ENCODE data around the gene EFHD2.
"Not testable (repeated sequence)": the region's sequence is repeated elsewhere in the genome, so short reads cannot be mapped to it uniquely, and the experiment has no call there.

The EFHD2 gene, protein sequence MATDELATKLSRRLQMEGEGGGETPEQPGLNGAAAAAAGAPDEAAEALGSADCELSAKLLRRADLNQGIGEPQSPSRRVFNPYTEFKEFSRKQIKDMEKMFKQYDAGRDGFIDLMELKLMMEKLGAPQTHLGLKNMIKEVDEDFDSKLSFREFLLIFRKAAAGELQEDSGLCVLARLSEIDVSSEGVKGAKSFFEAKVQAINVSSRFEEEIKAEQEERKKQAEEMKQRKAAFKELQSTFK

DNA sequence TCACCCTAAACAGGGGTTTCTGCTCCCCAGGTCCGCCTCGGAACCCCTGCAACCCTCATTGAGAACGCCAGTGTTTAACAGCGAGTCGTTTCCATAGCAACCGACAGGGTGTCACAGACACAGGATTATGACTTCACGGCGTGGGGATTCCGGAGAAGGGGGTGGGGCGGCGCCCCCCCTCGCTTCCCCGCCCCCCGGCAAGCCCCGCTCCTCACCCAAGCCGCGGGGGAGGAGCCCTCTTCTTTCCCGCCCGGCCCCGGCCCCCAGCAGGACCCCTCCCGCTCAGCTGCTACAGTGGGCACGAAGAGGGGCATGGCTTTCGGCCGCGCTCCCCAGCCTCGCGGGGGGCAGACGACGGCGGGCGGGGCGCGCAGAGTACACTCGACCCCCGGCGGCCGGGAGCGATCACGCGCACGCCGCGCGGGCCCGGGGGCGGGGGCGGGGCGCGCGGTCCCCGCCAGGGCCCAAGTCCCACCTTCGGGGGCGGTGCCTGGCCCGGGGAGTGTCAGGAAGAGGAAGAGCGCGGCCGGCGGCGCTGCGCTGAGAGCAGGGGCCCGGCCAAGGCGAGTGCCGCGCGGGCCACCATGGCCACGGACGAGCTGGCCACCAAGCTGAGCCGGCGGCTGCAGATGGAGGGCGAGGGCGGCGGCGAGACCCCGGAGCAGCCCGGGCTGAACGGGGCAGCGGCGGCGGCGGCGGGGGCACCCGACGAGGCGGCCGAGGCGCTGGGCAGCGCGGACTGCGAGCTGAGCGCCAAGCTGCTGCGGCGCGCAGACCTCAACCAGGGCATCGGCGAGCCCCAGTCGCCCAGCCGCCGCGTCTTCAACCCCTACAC is at the start of gene EFHD2:
Gene EFHD2 (plus strand): TSS at position 501 of the 835 bp plus-strand sequence. CDS start 84 bp downstream, at position 585.
- peak; percentile 49 for DNase-seq (ENCODE audit: low read depth, low spot score)

DNA sequence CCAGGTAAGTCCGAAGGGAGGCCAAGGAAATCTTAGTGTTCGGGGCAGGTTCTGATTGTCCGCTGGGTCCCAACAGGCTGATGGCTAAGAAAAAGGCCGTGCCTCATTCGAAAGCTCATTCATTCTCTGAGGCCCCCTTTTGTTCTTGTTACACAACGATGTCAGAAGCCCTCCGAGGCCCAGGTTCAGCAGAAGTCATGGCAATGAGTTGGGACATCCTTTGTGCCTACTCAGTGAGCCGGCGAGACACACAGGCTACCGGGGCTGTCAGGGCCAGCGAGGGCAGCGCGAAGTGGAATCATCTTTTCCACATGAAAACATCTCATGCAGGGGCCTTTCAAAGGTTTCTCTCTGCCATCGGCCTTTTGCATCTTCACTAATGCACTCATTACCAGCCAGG is 49.0 kb upstream of the EFHD2 start:
- no peak for DNase-seq (ENCODE audit: low read depth, low spot score)

DNA sequence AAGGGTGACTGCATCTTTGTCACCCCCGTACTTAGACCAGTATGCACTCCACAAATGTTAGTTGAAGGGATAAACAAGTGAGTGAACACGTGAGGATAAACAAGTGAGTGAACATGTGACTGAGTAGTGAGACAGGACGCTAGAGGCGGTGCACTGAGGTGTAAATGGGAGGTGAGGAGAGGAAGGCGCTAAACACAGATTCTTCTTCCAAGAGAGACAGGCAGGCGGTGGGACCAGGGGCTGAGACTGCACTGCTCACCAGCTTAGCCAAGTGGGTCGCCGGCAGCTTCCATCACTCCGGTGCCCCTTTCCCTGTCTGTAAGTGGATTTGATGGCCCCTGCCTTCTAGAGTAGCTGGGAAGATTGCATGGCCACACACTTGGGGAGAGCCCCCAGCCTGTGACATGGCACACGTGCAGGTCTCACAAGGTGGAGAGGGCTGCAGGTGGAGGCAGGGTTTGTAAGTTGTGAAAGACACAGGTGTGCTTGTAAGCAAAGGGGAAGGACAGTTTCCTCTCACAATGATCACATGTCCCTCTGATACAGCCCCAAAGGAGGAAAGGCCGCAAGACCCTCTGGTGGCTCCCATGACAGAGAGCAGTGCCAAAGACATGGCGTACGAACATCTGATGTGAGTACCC is 47.5 kb upstream of the EFHD2 start:
- no peak for DNase-seq (ENCODE audit: low read depth, low spot score)

DNA sequence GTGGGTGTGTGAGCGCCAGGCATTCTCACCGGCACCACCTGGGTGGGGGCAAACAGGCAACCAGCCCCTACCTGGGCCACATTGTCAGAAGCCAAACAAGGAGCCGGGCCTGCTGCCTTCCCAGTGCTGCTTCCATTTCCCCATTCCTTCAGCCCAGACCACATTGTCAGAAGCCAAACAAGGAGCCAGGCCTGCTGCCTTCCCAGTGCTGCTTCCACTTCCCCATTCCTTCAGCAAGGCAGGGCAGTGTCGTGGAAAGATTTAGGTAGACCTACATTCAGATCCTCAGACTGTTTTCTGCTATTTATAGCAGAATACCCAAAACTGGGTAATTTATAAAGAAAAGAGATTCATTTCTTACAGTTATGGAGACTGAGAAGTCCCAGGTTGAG is 47.0 kb upstream of the EFHD2 start:
- no peak for DNase-seq (ENCODE audit: low read depth, low spot score)

DNA sequence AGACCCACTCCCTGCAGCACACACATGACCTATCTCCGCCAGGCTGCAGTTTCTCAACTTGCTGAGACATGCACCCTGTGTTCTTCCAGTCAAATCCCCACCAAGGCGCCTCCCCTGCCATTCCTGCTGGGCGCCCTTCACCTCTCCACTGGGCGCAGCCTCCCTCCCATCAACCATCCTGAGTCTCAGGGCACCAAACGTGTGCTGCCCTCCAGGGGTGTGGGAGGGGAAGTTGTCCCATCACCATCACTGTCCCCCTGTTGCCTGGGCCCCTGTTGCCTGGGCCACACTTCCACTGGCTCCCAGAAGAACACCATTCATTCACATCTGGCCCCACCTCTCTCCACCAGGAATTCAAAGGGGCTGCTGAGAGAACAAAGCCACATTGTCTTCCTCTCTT is 44.9 kb upstream of the EFHD2 start:
- no peak for DNase-seq (ENCODE audit: low read depth, low spot score)

DNA sequence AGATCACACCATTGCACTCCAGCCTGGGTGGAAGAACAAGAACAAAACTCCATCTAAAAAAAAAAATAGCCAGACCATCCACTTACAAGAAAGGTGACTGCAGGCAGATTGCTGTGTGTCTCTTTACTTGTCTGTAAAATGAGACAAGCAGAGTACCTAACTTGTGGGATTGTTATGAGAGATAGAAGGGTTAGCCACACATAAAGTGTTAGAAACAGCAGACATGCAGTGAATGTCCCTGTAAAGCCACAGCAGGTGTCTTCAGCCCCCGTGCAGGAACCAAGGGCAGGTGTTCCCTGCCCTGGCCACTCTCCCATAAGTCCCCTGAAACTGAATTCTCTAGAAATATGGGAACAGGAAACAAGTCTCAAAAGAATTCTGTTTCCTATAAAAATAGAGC is 40.8 kb upstream of the EFHD2 start:
- DNase-seq (ENCODE audit: low read depth, low spot score), result no peak

DNA sequence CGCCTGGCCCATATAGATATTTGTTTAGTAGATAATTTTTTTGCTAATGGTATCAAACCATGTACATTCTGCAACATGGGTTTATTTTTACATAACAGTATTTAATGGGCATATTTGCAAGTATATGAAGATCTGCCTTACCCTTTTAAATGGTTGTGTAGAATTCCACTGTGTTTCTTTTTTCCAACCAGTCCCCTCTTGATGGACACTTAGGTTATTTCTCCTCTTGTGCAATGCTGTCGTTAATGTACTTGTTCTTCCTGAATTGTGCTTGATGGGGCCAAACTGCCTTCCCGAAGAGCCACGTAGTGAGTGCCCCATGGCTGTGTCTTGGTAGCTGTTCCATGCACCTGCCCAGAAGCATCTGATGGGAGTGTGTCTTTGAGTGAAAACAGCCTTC is 39.4 kb upstream of the EFHD2 start:
- DNase-seq (ENCODE audit: low read depth, low spot score), result no peak

DNA sequence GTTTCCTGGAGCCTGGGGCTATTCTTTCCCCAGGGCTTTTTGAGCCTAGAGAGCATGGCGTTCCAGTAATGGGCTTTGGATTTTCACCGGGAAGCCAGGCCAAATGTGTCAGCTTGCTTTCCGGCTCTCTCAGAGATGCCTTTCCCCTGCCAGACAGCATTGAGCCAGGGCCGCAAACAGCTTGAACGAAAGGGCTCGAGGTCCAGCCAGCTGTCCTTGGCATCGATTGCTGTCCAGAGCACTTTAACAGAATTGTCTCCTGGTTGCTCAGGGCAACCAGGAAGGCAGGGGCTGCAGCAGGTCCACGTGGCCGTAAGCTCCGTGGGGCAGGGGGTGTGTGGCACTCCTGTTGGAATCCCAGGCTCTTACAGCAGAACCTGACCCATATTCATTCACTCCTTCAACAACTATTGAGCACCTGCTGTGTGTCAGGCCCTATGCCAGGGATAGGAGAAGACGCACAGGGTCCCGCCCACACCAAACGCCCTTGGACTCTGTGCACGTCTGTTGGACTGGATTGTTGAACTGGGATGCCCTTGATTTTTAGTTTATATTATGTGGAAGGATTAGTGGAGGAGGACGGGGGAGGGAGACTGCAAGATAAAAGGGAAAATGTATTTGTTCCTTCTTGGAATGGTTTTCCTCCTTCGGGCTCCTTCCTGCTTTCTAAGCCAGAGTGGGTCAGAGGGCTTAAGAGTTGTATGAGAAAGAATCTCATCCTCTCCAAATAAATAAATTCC is 38.7 kb upstream of the EFHD2 start:
- DNase-seq (ENCODE audit: low read depth, low spot score), result no peak

DNA sequence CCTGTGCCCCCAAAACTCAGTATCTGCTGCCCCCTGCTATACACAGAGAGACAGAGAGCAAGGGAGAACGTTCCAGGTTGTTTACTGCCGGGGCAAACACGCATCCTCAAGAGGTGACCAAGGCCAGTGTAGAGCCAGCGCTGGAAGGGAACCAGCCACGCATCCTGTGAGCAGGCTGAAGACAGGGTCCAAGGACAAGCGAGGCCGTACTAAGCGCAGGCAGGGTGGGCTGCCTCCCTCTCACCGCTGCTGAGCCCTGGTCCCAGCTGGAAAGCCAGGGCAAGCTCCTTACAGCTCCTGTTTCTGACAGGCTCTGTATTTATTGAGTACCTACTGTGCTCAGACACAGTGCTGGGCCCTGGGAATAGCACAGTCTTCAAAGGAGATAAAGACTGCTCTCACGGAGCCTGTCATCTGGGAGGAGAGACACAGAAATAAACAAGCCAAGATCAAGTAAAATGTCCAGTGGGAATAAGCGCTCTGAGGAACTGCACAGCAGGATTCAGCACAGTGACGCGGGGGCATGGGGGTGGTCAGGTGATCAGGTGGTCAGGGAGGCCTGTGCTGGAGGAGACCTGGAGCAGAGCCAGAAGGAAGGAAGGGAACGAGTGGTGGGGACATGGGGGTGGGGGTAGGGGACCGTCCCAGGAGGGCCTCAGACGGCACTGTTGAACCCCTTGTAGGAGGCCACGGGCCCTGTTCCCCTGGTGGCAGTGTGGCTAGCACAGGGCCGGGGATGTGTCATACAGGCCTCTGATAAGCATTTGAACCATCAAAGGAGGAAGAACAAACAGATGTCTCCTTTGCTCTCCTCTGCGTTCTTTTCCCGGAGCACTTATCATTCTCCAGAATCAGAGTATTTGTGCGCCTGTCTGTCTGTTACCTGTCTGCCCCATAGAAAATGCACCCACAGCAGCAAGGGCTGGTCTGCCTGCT is 37.8 kb upstream of the EFHD2 start:
- DNase-seq (ENCODE audit: low read depth, low spot score), result no peak

DNA sequence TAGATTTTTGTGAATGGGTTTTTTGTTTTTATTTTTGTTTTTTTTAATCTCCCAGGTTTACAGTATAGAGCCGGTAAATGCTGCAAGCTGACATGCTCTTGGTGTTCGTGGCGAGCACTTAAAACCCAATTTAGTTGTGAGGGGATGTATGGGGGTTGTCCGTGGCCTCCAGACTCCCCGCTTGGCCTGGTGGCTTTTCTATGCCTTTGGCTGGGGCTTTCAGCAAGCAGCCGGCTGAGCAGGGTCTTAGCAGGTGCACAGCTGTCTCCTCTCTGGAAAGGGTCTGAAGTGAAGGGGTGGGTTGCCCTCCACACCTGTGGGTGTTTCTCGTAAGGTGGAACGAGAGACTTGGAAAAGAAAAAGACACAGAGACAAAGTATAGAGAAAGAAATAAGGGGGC is 31.0 kb upstream of the EFHD2 start:
- DNase-seq (ENCODE audit: low read depth, low spot score), result no peak

DNA sequence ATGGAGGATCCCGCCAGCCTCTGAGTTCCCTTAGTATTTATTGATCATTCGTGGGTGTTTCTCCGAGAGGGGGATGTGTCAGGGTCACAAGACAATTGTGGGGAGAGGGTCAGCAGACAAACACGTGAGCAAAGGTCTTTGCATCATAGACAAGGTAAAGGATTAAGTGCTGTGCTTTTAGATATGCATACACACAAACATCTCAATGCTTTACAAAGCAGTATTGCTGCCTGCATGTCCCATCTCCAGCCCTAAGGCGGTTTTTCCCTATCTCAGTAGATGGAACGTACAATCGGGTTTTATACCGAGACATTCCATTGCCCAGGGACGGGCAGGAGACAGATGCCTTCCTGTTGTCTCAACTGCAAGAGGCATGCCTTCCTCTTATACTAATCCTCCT is 30.5 kb upstream of the EFHD2 start:
- DNase-seq (ENCODE audit: low read depth, low spot score), result not testable (repeated sequence)

DNA sequence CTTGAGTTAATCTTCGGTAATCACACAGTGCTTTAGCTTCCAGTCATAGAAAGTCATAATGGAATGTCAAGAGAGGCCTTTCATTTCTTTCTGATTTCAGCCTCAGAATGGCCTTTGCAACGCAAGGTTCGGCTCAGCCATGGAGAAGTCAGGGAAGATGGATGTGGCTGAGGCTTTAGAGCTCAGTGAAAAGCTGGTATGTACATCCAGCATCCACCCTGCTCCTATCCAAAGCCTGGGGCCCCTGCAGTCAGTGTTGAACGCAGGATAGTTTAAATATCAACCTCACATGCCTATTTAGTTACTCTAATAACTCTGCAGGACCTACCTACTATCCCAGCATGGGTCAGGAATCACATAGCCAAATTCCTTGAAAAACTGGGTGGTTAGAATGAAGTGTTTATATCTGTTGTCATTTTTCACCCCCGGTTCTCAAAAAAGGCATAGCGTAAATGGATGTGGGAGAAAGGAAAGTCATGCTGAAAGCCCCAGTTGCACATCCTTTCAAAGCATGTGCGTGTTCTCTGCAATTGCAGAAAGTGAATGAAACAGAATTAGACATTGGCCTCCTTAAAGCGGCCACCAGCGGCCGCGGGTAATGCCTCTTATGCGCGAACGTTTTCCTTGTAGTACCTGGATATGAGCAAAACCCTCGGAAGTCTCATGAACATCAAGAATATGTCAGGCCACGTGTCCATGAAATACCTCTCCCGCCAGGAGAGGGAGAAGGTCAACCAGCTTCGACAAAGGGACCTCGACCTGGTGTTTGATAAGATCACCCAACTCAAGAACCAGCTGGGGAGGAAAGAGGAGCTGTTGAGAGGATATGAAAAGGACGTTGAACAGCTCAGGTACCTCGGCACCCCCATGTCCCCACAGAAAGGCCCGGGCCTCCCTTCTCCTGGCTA is 28.8 kb upstream of the EFHD2 start:
- no peak for DNase-seq (ENCODE audit: low read depth, low spot score)

DNA sequence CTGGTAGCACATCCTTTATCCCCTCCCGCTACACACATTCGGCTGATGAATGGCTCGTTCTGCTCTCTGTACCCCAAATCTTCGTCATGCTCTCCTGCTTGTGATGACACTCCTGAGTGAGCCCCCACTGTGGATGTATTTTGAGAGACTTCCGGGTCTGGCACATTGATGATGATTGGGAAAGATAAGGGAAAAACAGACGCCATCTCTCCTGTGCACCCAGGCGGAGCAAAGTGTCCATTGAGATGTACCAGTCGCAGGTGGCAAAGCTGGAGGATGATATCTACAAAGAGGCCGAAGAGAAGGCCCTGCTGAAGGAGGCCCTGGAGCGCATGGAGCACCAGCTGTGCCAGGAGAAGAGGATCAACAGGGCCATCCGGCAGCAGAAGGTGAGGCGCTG is 27.9 kb upstream of the EFHD2 start:
- DNase-seq (ENCODE audit: low read depth, low spot score), result no peak

DNA sequence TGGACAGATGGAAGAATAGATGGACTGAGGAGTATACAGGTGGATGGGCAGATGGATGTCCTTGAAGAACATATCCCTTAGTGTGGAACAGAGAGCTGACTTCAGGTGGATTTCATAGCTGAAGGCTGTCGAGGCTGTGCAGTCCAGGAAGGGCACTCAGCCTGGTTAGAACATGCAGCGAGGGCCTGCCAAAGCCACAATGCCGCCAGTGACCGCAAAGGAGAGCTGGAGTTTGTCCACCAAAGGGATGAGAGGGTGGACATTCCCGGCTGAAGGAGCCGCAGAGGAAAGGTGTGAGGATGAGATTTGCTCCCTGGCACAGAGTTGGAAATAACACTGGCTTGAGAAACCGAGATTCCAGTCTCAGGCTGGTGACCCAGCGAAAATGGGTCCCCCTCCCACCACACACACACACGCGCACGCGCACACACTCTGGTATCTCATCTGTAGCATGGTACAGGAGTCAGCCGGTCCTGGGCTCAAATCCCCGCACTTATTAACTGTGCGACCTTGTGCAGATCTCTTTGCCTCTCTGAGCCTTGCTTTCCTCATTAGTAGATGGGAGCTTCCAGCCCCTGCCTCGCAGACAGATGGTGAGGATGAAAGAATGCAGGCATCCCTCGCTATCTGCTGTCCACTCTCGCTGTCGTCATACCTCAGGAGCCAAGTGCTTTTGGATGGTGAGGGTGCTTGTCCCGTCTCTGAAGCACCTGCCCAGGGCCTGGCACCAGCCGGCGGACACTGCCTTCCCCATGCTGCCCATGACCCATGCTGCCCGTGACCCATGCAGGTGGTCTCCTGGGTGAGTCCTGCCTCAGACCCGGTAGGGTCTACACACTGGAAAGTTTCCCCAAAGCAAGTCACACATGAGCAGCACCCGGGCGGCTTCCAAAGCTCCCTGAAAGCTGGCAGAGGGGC is 26.8 kb upstream of the EFHD2 start:
- DNase-seq (ENCODE audit: low read depth, low spot score), result no peak

DNA sequence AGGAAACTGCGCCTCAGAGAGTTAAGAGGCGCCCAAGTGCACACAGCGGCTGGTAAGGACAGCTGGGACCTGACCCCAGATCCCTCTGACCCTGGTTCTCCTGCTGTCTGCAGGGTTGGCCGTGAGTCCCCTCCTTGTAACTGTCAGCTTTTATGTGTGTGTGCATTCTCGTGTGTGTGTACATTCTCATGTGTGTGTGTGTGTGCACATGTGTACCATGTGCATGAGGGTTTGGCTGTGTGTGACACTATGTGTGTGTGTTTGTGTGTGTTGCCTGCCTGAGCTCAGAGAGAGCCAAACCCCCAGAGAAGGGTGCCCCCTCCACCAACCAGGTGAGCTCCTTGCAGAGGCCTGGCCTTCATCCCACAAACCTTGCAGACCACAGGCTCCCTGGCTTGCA is 25.9 kb upstream of the EFHD2 start:
- DNase-seq (ENCODE audit: low read depth, low spot score), result no peak

DNA sequence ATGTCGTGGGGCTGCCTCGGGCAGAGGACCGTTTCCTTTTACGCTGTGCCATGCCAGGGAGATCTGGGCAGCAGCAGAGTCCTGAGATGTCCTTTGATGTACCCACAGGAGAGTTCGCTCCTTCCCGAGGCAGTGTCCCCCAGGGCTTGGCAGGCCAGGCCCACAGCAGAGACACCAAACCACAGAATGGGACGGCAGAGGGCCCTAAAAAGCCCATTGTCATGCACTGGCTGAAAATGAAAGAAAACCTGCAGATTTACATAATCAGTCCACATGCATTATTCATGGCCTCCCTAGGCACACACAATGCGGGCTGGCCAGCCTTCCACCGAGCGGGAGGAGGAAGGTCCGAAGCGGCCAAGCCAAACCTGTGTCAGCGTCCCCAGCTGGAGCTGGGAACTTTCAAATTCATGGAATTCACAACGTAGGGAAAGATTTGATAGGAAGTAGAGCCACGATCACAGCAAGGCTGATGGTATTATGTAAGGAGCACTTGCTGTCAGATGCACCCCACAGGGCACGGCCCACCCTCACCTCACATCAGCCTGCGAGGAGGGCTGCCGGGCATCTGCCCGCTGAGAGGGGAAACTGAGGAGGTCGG is 25.3 kb upstream of the EFHD2 start:
- DNase-seq (ENCODE audit: low read depth, low spot score), result peak; percentile 84

DNA sequence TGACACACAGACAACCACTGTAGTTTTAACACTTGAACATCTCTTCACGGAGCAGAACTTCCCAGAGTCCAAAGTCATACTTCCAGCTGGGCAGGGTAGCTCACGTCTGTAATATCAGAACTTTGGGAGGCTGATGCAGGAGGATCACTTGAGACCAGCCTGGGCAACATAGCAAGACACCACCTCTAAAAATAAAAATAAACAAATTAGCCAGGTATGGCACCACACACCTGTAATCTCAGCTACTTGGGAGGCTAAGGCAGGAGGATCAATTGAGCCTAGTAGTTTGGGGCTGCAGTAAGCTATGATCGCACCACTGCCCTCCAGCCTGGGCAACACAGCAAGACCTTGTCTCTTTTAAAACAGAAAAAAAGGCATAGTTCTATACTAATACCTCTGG is 24.3 kb upstream of the EFHD2 start:
- no peak for DNase-seq (ENCODE audit: low read depth, low spot score)

DNA sequence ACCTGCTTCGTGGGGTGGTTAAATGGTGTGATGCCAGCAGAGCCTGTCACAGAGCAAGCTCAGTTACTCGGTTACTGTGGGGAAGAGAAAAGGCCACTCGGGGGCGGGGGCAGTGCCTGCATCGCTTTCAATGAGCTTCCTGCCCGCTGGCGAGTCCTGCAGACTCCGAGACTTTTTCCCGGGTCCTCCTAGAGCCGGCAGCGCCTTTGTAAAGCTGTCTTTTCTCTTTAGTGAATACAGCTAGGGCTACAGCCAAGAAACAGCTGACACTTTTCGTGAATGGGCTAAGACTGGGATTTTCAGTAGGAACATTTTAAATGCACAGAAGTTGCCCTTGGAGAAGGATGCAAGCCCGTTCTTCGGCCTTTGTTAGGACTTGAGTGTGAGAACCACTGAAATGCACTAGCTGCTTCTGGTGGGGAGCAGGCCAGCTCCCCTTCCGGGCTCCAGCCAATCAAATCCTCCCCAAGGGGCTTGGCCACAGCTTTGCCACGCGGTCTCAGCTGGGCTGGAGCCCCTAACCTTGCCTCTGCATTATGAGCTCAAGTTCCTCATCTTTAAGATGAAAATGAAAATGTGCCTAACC is 23.4 kb upstream of the EFHD2 start:
- peak; percentile 33 for DNase-seq (ENCODE audit: low read depth, low spot score)

Data from ELF-1 (cell line).